ENCODE results near the gene TMEM17.

The TMEM17 gene

DNA sequence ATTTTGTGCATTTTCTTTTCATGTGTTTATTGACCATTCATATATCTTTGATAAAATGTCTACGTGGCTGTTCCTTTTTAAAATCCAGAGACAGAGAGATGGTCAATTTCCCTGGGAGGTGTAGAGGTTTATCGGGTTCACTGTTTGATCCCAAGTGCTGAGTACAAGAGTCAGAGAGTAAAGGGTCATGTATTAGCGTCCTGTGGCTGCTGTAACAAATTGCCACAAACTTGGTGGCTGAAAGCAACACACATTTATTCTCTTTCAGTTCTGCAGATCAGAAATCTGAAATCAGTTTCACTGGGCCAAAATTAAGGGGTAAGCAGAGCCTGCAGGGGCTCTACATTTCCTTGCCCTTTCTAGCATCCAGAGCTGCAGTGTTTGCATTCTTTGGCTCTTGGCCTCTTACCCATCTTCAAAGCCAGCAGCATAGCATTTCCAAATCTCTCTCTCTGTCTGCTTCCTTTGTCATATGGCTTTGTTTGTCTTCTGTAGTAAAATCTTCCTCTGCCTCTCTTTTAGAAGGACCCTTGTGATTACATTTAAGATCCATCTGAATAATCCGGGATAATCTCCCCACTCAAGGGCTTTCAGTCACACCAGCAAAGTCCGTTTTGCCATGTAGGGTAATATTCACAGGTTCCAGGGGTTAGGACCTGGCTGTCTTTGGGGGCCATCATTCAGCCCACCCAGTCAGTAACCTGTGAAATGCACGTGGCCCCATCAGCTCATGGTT, 49.9 kb downstream of the TMEM17 start:
- no peak for DNase-seq (ENCODE audit: low read depth)

DNA sequence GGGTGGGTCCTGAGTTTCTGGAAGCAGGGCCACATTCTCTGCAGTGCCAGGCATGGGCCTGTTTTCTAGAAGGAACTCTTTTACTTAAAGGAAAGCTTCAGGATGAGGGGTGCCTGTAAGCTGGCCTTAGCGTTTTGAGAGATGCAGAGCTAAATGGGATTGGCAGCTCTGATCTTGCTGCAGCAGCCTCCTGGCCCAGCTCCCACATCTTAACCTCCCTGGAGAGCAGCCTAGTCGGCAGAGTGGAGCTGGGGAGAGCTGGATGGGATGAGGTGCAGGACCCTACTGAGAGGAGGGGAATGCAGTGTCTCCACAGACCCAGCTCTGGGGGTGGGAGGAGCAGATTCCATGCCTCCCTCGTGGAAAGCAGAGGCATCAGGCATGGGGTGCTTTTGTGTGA, 52.0 kb downstream of the TMEM17 start:
- DNase-seq (ENCODE audit: low read depth) = no peak

DNA sequence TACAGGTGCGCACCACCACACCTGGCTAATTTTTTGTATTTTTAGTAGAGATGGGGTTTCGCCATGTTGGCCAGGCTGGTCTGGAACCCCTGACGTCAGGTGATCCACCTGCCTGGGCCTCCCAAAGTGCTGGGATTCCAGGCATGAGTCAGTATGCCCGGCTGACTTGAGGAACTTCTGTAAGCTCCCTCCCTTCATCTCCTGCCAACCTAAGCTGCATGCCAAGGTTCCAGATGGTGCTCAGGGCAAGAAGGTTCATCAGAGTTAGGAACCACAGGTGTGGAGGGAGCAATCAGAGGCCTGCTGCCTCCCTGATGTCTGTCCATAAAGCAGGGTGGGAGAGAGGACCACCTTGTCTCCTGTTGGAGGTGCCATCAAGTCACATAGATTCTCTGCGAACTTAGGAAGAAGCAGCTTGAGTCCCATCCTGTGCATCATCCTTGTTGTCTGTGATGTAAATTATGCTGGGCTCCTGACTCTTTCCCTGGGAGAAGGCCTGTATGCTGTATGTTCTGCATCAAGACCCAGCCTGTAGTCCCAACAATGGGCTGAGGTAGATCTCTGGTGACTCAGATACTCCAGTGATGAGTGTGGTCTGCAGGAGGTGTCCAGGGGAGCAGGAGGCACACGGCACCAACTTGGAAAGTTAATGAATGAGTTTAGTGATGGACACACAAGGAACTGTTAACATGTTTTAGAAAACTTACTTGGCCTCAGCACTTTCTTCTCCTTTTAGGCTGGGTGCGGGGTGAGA, 53.1 kb downstream of the TMEM17 start:
- no peak for DNase-seq (ENCODE audit: low read depth)

DNA sequence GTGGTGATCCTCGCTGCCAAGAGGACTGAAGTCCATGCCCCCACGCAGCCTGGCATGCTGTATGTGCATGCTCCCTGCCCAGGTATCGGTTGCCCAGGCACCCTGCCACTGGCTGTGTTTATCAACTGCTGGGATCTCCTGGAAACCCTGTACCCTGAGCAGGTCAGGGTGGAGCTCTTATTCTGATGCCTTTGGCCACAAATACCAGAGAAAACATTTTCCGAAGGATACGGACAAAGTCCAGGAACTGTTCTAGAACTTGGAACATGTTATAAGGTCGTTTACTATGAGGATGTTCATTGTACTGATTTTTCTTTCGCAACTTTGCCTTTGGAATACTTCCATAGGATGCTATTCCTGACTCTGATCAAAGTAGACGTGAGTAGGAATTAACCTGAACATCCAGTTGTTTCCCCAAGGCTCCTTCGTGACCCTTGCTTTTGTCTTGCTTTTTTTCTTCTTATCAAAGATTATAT, 55.2 kb downstream of the TMEM17 start:
- DNase-seq (ENCODE audit: low read depth) = no peak

Measured in T follicular helper cell (primary cell).